ENCODE data around the gene COX4I2.

The COX4I2 gene

GRCh38 chr20:31675828-31676608, 38.3 kb downstream of the COX4I2 start:
- DNase-seq (ENCODE audit: low read depth in 2 of 3, low spot score in 2 of 3) = peak; percentile 32 to 42 (median 41)

GRCh38 chr20:31676609-31676989, 38.9 kb downstream of the COX4I2 start:
- DNase-seq (ENCODE audit: low read depth in 2 of 3, low spot score in 2 of 3) = no peak

GRCh38 chr20:31677553-31678260, 40.0 kb downstream of the COX4I2 start:
- DNase-seq (ENCODE audit: low read depth in 2 of 3, low spot score in 2 of 3) = no peak

GRCh38 chr20:31678389-31679356, 41.0 kb downstream of the COX4I2 start:
- no peak for DNase-seq (ENCODE audit: low read depth in 2 of 3, low spot score in 2 of 3)

- DNase-seq (ENCODE audit: low read depth in 2 of 3, low spot score in 2 of 3) = no peak
These were observed 41.9 kb downstream of the COX4I2 start for GRCh38 chr20:31679357-31680285.

- no peak for DNase-seq (ENCODE audit: low read depth in 2 of 3, low spot score in 2 of 3)
These were observed 42.8 kb downstream of the COX4I2 start for GRCh38 chr20:31680286-31681127.

- DNase-seq (ENCODE audit: low read depth in 2 of 3, low spot score in 2 of 3) = no peak
These were observed 43.5 kb downstream of the COX4I2 start for GRCh38 chr20:31681128-31681727.

GRCh38 chr20:31681769-31682168, 44.1 kb downstream of the COX4I2 start:
- DNase-seq (ENCODE audit: low read depth in 2 of 3, low spot score in 2 of 3) = no peak

- DNase-seq (ENCODE audit: low read depth in 2 of 3, low spot score in 2 of 3) = no peak
These were observed 44.6 kb downstream of the COX4I2 start for GRCh38 chr20:31682352-31682751.

- DNase-seq (ENCODE audit: low read depth in 2 of 3, low spot score in 2 of 3) = no peak
These were observed 45.2 kb downstream of the COX4I2 start for GRCh38 chr20:31682927-31683326.

- no peak for DNase-seq (ENCODE audit: low read depth in 2 of 3, low spot score in 2 of 3)
These were observed 46.7 kb downstream of the COX4I2 start for GRCh38 chr20:31684153-31685015.

GRCh38 chr20:31685853-31686643, 48.3 kb downstream of the COX4I2 start:
- no peak for DNase-seq (ENCODE audit: low read depth in 2 of 3, low spot score in 2 of 3)

GRCh38 chr20:31687777-31688176, 50.1 kb downstream of the COX4I2 start:
- DNase-seq (ENCODE audit: low read depth in 2 of 3, low spot score in 2 of 3) = no peak

- DNase-seq (ENCODE audit: low read depth in 2 of 3, low spot score in 2 of 3) = no peak
These were observed 51.4 kb downstream of the COX4I2 start for GRCh38 chr20:31689141-31689540.

GRCh38 chr20:31690124-31690666, 52.5 kb downstream of the COX4I2 start:
- DNase-seq (ENCODE audit: low read depth in 2 of 3, low spot score in 2 of 3) = no peak

- DNase-seq (ENCODE audit: low read depth in 2 of 3, low spot score in 2 of 3) = no peak
These were observed 54.0 kb downstream of the COX4I2 start for GRCh38 chr20:31691646-31692275.

- DNase-seq (ENCODE audit: low read depth in 2 of 3, low spot score in 2 of 3) = no peak
These were observed 55.7 kb downstream of the COX4I2 start for GRCh38 chr20:31693402-31693801.

Measured in activated CD8-positive, alpha-beta memory T cell treated with anti-CD3 and anti-CD28 coated beads for 48 hours (primary cell).